IMR-90 (cell line): Measurements from ENCODE around the gene TBC1D24.

Experiments
- CEBPB ChIP-seq: IDR thresholded peaks from 2 replicates; pipeline ENCODE4 v1.6.1; 2012; ENCODE audit warnings: low read depth, low read length, improper control_type of control experiment
- CTCF ChIP-seq: conservative IDR thresholded peaks from 2 replicates; pipeline ENCODE4 v1.5.1; 2012; ENCODE audit warnings: mild to moderate bottlenecking, low read depth, low read length, improper control_type of control experiment
- ELK1 ChIP-seq: fragments of 150-350 bp; IDR thresholded peaks from 2 replicates; pipeline ENCODE4 v1.6.1; 2016; ENCODE audit warnings: low read depth, mild to moderate bottlenecking, low read length, moderate library complexity, borderline replicate concordance
- FOS ChIP-seq: fragments of 150-350 bp; IDR thresholded peaks from 2 replicates; pipeline ENCODE4 v1.6.1; 2016; ENCODE audit warnings: low read depth, low read length
- MAFK ChIP-seq: IDR thresholded peaks from 2 replicates; pipeline ENCODE4 v1.6.1; 2012; ENCODE audit warnings: low read depth, low read length, improper control_type of control experiment
- POLR2A ChIP-seq: IDR thresholded peaks from 2 replicates; pipeline ENCODE4 v1.6.1; 2012; ENCODE audit warnings: mild to moderate bottlenecking, low read depth, low read length

GRCh38 chr16:2497116-2497630, 22.2 kb downstream of the TBC1D24 start:
- TF ChIP-seq POLR2A (no peak), CTCF (no peak), FOS (no peak), MAFK (no peak), ELK1 (no peak), CEBPB (no peak)
